Fibroblast of gingiva (primary cell): Measurements from ENCODE around the gene PTPN20.
"Not testable (repeated sequence)": the region's sequence is repeated elsewhere in the genome, so short reads cannot be mapped to it uniquely, and the experiment has no call there.

ENCODE experiments used
- DNase-seq: peaks from one replicate; pipeline ENCODE4 v3.0.0-alpha.2; 2011; ENCODE audit warnings: low read depth

The PTPN20 gene, protein sequence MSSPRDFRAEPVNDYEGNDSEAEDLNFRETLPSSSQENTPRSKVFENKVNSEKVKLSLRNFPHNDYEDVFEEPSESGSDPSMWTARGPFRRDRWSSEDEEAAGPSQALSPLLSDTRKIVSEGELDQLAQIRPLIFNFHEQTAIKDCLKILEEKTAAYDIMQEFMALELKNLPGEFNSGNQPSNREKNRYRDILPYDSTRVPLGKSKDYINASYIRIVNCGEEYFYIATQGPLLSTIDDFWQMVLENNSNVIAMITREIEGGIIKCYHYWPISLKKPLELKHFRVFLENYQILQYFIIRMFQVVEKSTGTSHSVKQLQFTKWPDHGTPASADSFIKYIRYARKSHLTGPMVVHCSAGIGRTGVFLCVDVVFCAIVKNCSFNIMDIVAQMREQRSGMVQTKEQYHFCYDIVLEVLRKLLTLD

DNA sequence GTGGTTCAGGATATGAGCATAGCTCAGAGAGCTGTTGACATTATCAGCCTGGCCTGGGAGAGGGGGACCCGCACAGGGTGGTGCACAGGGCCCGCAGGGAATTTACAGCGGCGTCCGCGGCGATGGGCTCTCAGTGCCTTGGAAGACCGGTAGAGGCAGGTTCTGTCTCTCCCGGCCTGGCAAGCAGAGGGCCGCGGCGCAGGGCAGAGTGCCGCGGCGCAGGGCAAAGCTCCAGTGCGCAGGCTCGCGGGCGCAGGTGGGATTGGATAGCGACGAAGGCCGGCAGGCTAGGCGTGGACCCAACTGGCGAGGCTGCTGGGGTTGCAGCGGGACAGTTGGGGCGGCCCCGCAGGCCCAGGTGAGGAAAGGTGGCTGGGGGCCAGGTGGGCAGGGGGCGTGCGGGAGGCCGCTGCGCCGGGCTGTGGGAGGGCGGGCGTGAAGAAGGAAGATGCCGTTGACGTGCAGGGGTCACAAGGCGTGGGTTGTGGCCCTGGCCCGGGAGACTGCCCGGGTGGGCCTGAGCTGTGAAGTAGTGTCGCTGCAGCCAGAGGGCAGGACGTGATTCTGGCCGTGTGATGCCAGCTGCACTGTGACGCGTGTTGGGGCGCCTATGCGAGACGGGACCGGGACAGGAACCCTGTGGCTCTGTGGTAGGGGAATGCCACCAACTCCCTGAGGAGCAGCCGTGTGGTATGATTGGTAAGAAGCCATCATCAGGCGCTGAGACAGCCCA is at the start of gene PTPN20:
PTPN20 (plus strand) TSS at position 285 of the 733 bp plus-strand sequence. CDS start 21,072 bp downstream, outside the sequence.
- not testable (repeated sequence) for DNase-seq

DNA sequence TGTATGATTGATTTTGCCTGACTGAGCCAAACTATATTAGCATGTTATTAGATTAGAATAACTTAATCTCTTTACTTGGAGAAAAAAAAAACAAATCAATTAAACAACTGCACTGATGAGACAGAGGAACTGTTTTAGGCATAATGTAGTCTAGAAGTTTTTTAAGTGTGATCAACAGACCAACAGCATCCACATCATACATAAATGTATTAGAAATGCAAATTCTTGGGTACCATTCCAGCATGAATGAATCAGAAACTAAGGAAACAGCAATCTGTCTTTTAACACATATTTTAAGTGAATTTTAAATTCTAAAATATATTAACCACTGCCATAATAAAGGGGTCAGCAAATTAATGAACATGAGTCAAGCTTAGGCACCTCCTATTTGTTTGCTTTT is 41.5 kb upstream of the PTPN20 start:
- DNase-seq, result not testable (repeated sequence)

DNA sequence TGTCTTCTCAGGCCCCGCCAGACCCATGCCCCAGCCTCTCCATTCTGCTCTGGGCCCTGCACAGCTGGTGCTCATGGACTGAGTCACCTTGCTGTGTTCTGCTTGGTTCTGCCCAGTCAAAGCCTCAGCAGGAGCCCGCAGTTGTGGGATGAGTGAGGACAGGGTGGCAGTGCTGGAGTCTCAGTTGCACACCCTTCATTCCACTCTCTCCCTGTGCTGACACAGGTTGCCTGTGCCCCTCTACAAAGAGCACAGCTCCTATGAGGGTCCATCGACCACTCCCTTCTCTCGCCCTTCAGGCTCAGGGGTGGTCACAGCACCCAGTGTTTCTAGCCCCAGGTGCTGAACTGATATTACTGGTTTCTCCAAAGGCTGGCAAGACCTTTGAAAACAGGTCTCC is 39.6 kb upstream of the PTPN20 start:
- not testable (repeated sequence) for DNase-seq

DNA sequence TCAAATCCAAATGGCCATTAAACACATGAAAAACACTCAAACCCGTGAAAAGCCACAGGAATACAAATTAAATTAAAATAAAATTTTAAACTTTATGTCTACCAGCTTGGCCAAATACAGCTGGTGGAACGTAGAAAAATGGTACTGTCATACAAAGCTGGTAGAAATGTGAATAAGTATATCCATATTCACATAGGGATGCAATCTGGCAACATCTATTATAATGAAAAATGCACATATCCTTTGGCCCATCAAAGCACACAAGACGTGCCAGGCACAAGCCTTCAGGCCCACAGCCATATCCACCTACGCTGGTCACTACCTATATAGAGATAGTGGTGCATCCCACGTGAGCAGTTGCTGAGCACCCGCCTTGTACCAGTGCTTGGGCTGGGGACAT is 35.9 kb upstream of the PTPN20 start:
- DNase-seq, result not testable (repeated sequence)

DNA sequence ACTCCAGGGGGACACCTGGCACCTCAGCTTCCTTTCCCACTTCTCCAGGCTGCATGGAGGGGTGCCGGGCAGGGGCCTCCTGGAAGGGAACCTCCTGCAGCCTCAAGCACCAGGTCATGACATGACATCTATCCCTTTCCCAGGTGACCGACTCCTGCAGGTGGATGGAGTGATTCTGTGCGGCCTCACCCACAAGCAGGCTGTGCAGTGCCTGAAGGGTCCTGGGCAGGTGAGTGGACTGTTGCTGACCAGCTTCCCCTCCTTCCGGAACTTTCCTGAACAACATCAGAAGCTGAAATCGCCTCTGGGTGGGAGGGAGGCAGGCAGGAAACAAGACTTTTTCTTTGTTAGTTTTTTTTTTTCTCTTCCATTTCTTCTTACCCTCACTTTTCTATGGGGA is 34.5 kb upstream of the PTPN20 start:
- DNase-seq, result not testable (repeated sequence)

DNA sequence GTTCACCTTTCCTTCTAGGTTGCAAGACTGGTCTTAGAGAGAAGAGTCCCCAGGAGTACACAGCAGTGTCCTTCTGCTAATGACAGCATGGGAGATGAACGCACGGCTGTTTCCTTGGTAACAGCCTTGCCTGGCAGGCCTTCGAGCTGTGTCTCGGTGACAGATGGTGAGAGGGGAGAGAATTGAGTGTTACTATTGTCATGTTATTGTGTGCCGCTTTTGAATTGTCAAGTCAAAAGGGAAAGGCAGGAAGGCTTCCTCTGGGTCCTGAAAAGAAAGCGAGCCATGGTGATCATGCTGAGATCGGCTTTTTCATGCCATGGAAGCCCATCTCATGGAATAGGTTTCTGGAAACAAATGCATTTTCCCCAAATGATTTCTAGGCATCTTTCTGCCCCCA is 32.5 kb upstream of the PTPN20 start:
- not testable (repeated sequence) for DNase-seq

DNA sequence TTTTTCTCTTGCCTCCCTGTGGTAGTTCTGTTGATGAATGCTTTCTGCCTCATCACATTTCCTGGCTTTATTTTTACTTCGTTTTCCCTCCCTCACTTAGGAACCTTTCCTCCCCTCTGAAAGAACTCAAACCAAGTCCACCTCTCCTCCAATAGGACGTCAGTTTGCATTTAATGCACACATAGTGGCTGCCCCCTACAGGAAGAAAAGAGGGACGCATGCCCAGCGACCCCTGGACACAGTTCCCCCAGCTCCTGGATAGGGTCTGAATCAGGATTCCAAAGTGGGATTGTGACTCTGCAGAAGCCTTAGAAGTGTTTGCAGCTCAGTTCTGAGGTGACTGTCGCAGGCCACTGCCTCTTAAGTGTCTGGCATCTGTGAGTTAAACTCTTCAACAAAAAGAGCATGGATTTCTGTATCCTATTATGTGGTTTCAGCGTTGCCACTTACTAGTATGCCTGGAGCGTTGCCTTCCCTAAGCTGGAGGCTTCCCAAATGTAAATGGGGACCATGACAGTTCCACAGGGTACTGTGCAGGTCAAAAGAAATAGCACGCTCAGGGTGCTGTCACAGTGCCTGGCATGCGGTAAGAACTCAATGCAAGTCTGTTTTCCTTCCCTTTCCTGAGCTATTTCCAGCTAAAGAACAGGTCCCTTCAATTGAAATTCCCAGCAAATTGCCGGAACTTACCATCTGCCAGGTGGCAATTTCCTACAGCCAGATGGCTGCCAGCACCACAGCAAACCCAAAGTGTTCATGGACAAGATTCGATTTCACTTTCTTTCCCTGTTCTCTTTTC is 20.2 kb upstream of the PTPN20 start:
- DNase-seq, result not testable (repeated sequence)

DNA sequence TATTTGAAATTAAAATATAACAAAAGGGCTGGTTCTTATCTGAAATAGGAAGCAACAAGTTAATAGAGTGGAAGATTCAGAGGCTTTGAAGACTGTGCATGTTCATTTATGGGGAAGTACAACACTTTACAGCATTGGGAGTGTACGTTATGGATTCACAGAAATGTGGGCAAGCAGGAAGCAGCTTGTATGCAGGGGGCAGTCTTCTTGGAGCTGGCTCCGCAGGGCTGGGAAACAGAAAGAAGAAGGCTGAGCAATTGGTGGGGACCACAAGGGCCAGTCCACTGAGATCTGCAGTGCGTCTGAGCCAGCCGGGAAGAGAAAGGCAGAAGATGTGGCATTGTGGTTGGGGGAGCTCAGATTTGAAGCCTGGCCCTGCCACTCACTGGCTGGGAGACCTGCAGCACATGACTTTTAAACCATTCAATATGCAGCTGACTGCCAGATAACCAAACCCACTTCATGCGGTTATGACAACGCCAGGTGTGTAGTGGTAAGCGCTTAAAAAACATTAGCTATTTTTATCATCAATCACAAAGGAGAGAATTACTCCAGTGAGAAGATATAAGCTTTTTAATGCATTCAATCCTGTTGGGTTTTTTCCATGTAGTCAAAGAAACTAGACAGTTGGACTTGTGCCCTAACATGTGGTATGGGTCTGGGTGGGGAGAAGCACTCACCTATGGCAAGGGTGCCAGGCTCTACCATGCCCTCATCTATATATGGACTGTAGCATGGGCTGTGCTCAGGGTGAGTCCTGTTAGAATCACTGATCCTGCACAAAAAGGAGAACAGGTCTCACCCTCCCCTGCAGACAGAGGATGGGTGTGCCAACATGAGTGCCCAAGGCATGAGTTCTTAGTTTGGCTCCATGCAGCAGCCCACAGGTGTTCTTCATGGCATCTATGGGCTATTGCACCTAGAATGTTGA is 14.2 kb upstream of the PTPN20 start:
- DNase-seq, result not testable (repeated sequence)

DNA sequence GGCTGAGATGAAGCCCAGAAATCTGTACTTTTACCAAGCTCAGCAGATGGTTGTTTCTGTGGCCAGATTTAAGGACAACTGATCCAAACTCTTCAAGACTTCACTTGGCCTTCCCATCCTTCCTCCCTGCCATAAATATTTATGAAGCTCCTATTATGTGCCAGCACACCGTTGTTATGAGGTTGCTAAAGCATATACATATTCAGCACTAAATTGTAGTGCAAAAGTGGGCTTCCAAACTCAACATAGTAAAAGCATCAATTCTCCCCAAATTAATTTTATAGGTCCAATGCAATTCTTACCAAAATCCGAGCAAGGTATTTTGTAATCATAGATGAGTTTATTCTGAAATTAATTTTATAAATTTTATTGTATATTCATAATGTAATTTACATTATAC is 10.0 kb upstream of the PTPN20 start:
- not testable (repeated sequence) for DNase-seq

DNA sequence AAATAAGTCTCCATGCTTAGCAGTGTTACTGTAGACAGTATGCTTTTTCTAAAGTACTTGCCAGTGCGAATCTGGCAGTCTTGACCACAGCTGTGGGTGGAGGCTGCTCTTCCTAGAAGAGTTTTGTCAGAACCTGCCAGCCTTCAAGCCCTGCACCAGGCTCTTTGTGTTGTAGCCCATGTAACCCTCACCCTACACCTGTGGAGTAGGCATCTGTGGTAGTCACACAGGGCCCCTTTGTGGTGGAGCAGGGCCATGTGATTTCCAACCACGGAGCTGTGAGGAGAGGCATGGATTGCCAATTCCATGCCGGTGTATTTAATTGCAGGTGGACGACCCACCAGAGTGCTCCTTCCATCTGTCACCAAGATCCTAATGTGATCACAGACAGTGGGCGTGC is 7.4 kb upstream of the PTPN20 start:
- DNase-seq, result not testable (repeated sequence)

DNA sequence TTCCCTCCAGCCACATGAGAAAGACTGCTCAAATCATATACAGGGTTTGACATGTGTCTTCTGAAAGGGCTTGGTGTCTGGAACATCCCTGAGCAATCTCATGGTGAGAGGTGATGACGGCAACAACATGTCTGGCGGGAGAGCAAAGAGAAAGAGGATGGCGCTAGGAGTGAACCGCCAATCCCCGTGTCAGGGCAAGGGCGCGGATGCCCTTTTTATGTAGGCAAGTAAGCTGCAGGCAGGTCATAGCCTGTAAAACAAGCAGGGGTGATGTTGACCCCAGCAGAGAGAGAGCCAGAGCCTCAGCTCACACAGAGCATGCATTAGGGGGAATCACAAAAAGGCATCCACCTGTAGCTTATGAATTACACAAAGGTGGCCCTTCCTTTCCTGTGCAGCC is 4.9 kb upstream of the PTPN20 start:
- DNase-seq, result not testable (repeated sequence)

DNA sequence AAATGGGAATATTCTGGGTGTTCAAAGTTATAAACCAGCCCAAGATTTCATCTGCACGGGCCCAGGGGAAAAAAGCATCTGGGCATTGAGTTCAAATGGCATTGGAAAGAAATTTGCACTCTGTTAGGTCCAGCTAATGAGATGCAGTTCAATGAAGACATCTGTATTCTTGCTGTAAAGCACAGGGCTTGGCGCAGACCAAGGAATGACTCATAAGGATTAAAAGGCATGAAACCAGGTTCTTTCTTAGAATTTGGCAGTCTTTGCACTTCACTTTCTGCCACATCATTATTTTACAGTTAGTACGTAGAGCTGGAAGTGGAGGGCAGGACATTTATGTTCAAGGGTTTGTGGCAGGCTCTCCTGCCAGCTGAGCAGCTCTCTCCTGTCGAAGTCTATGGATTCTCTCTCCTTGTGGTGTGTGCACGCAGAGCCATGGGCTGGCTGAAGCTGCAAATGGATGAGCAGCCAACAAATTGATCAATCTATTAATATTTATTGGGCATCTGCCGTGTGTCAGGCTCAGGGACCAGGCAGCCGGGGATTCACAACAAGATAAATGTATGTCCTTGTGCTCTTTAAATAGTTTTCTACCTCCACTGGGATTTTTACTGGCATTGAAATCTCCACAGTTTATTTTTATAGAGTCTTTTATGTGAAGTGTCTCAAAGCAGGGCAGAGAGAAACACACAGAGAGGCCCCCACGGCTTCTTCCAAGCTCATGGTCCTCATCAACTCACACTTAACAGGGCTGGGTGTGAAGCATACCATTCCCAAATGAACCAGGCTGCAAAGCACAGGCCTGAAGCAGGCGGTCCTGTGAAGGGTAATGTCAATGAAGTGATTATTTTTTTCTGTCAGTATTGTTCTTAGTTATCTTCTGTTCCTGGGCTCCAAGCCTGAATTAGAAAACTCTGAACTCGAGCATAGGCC is 3.8 kb upstream of the PTPN20 start:
- DNase-seq, result not testable (repeated sequence)

DNA sequence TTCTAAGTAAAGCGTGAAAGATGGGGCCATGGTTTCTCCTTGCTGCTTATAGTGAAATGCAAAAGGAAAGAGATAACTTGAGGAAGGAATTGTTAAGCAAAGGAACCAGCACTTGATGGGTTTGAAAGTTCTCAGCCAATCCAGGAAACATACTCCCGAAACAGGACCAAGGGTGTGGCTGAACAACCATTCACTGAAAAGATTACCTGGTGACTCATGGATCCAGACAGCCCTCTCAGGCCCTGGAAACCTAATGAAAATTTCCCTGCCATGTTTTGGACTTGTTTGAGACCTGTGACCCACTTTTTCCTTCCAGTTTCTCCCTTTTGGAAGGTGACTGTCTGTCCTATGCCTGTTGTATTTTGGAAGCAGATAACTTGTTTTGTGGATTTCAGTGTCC is 11.3 kb downstream of the PTPN20 start:
- DNase-seq, result not testable (repeated sequence)

DNA sequence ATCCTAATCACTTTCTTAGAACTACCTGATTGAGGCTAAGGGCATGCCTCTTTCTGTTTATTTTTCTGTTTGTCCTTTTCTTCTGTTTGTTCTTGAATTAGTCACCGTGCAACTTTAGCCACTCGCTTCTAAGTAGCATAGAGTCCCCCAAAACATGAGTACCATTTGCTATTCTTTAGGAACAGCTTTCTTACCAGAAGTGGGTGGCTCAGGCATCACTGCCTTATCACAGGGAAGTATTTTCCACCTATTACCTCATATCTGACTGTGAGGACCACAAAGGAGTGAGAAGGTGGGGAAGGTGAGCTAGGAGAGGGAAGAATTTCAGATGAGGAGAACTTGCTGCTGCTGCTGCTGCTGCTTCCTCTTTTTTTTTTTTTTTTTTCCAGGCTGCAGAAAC is 13.9 kb downstream of the PTPN20 start:
- not testable (repeated sequence) for DNase-seq

DNA sequence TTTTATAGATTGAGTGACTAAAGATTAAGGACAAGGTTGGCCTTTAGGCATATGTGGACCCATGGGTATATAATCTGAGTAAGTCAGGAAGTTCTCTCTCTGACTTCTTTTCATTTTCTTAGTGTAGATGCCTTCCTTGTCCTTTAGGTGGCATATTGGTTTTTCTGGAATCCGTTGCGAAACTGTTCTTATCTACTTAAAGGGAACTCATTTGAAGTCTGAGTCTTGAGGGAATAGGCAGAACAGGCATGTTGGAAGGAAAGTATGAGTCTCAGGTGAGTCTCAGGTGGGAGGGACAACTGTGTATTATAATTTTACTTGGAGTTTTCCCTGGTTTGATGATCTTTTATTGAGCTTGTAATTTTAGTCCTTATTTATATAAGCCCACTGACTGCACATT is 14.6 kb downstream of the PTPN20 start:
- not testable (repeated sequence) for DNase-seq

DNA sequence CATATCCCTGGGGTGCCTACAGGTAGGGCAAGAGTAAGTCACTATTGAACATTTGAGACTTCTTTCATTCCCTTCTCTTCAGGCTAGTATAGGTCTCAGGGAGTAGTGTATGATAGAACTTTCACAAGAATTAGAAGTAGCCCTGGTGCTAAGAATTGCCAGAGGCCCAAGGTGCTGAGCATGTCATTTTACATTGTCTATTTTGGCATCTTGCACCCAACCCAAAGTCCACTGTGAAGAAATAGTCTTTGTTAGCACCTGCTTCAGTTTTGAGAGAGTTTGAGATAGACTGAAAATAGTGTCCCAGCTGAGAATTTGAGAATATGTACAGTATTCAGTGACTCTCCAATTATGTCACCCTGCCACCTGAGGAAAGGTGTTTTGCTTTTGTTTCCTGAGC is 17.6 kb downstream of the PTPN20 start:
- not testable (repeated sequence) for DNase-seq

DNA sequence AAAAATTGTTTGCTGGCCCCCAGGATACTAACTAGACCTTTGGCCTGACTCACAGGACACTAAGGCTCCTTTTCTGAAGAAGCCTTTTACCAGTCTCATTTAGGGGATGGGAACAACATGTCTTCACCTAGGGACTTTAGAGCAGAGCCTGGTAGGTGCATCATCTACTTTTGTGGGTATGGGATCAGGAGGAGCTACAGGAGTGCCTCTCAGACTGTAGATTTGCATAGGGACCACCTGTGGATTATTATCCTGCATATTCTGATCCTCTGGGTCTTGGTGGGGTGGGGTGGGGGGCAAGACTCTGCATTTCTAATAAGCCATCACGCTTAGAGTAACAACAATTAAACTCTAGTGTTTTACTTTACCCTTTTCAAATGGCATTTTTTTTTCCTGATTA is 21.2 kb downstream of the PTPN20 start:
- not testable (repeated sequence) for DNase-seq

DNA sequence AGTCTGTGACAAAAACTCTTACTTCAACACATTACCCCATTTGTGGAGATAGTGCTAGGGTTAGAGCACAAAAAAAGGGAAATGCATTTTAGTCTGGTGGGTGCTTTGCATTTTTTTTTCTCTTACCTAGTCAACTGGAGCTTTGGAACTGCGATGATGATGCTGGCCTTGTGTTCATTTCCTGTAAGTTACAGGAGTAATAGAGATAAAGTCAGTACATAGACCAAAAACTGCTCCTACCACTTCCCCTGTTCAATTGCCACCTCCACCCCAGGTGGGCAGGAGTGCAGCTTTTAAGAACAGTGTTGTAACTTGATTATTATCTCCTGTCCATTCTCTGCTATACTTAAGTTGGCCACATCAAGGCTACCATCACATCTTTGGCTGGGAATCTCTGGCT is 29.9 kb downstream of the PTPN20 start:
- DNase-seq, result not testable (repeated sequence)

DNA sequence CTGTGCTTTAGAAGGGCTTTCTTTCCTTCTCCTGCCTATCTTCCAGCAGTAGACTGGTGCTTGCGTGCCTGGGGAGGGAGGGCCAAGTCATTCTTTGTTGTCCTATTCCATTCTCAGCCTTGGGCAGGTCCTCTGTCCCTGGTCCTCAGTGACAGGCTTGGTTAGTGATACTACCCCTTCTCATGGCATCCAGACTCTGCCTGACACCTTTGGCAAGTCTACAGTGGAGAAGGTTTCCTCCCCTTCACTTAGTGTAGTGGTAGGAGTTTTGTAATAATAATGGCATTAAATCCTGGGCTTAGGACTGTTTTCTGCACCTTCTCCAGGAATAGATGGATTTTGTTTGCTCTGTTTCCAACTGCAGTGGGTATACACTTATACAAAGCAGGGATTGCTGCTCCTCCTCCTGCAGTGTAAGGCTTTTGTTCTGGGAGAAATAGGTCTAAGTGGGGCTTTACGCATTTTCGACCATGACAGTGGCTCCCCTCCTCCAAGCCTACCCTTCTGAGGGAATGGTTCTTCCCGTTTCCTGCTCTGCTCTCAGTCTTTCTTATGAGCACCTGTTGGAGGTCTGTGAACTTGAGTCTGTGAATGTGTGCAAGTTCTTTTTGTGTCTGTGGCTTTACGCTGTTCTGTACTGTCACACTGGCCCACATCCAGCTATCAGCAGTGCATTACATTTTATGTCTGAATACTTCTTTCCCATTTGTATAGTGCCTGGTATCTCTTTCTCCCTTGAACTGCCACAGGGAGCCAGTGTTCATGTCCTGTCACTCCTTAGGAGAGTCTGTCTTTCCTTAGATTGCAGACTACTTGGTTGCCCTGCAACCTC is 37.7 kb downstream of the PTPN20 start:
- DNase-seq, result not testable (repeated sequence)
